Measurements from ENCODE around the gene GALM. TPM values are rescaled to one million over a fixed set of nuclear protein-coding genes. Genes with fewer than 3 reads are reported as not detected.
"Not testable (repeated sequence)": the region's sequence is repeated elsewhere in the genome, so short reads cannot be mapped to it uniquely, and the experiment has no call there.

Gene GALM
- total RNA-seq, 2 donors from 2014 or later, result 16.1 to 45.0 TPM

DNA sequence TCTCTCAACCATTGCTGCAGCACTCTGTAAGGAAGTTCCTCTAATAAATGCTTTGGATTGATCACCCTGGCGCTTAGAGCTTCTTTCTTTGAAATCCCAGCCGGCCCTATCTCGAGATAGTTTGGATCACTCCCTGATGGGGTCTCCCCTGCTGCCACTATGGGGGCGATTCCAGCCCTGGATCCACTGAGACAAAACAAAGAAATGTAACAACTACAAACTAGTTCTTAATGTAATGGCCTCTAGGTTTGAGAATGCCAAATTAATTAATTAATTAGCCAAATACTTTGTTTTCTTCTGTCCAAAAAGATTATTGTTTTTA, 70.0 kb downstream of the GALM start:
- Mint-ChIP-seq H3K36me3 (peaks cover 13 to 23% of the 10 kb centered on the region in 2 donors), H3K9me3 (no peaks in the 10 kb centered on the region), H3K27ac (peak overlapping the region; percentile 45 to 79)
- ATAC-seq, result no peak
- DNase-seq (ENCODE audit: low spot score in 2 of 2), result no peak

DNA sequence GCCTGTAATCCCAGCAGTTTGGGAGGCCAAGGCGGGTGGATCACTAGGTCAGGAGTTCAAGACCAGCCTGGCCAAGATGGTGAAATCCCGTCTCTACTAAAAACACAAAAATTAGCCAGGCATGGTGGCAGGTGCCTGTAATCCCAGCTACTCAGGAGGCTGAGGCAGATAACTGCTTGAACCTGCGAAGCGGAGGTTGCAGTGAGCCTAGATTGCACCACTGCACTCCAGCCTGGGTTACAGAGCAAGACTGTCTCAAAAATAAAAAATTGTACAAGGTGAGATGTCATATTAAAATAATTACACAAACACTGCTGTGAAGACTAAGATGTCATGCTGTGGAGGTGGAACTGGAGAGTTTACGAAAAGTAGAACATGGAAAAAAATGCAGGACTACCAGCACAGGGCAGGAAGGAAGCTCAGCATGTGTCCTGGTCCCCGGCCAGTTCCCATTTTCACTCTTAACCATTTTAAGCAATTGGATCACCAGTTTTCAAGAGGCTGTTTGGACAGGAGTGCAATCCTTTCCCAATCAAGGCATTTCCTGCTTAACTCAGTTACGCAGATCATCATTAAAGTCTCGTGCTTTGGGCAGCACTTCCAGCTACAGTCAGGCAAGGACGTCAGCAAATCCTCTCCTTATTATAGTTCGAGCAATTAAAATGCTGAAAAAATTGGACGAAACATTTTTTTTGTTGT, 71.2 kb downstream of the GALM start:
- H3K27ac Mint-ChIP-seq, result peak overlapping the region; percentile 45 to 47
- H3K9me3 Mint-ChIP-seq, ATAC-seq: not testable (repeated sequence)
- H3K36me3 Mint-ChIP-seq, result peaks cover 13 to 23% of the 10 kb centered on the region in 2 donors
- peak in 1 of 2 donors; percentile 26 for DNase-seq (ENCODE audit: low spot score in 2 of 2)

DNA sequence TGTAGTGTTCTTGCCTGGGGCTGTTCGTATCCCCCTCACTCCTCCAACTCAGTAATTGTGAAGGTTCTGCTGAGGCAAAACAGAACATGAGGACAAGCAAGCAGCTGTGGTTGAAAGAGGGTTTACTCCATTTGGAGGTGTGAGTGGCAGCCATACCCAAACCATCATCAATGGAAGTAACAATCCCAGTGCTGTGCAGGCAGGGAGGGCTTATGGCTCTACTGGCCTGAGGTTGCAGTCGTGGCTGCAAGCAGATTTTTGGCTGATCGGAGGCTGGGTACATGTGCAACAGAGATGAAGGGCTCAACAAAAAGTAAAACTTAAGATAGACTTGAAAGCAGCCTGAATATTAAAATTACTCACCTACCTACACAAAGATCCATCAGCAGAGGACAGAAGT, 72.0 kb downstream of the GALM start:
- Mint-ChIP-seq H3K9me3 (no peaks in the 10 kb centered on the region), H3K36me3 (peaks cover 13 to 23% of the 10 kb centered on the region in 2 donors), H3K27ac (peak overlapping the region; percentile 65 to 84)
- ATAC-seq, result peak in 1 of 2 donors; percentile 2
- no peak for DNase-seq (ENCODE audit: low spot score in 2 of 2)

DNA sequence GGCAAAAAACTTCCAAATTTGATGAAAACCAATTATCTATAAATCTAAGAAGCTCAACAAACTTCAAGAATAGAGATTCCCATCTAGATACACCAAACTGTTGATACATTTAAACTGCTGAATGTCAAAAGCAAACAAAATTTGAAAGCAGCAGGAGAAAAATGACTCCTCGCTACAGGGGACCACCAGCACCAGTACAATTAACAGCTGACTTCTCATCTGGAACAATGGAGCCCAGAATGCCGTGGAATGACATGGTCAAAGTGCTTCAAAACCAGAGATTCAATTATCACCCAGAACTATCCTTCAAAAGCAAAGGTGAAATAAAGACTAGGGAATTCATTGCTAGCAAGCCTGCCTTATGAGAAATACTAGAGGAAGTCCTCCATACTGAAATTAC, 73.6 kb downstream of the GALM start:
- Mint-ChIP-seq H3K27ac (peak overlapping the region; percentile 65 to 93), H3K36me3 (peaks cover 13 to 36% of the 10 kb centered on the region in 2 donors), H3K9me3 (no peaks in the 10 kb centered on the region)
- ATAC-seq (no peak), DNase-seq (ENCODE audit: low spot score in 2 of 2) (no peak)

DNA sequence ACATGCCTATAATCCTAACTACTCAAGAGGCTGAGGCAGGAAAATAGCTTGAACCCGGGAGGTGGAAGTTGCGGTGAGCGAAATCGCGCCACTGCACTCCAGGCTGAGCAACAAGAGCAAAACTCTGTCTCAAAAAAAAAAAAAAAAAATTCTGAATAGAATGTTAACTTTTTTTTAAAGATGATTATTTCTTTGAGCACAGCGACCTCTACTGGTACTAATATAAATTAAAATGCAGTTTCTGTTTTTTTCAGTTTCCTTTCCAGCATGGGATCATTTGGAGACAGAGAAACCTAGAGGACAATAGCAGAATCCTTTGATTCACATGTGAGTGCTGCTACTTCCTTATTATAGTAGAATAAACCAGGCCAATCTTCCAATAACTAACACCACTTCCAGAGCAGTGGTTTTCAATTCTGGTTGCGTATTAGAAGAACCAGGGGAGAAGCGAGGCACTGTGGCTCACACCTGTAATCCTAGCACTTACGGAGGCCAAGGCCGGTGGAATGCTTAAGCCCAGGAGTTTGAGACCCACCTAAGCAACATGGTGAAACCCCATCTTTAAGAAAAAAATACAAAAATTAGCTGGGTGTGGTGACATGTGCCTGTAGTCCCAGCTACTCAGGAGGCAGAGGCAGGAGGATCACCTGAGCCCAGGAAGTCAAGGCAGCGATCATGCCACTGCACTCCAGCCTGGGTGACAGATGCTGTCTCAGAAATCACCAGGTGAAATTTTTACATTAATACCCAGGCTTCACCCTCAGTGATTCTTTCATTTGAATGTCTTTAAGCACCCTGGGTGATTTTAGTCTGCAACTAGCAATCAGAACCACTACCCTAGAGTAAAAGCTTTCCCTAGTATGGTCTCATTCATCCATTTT, 75.2 kb downstream of the GALM start:
- Mint-ChIP-seq H3K36me3 (peaks cover 22 to 46% of the 10 kb centered on the region in 2 donors), H3K9me3 (no peaks in the 10 kb centered on the region), H3K27ac (peak overlapping the region in 1 of 2 donors; percentile 95)
- DNase-seq (ENCODE audit: low spot score in 2 of 2) (no peak), ATAC-seq (peak in 1 of 2 donors; percentile 10)

DNA sequence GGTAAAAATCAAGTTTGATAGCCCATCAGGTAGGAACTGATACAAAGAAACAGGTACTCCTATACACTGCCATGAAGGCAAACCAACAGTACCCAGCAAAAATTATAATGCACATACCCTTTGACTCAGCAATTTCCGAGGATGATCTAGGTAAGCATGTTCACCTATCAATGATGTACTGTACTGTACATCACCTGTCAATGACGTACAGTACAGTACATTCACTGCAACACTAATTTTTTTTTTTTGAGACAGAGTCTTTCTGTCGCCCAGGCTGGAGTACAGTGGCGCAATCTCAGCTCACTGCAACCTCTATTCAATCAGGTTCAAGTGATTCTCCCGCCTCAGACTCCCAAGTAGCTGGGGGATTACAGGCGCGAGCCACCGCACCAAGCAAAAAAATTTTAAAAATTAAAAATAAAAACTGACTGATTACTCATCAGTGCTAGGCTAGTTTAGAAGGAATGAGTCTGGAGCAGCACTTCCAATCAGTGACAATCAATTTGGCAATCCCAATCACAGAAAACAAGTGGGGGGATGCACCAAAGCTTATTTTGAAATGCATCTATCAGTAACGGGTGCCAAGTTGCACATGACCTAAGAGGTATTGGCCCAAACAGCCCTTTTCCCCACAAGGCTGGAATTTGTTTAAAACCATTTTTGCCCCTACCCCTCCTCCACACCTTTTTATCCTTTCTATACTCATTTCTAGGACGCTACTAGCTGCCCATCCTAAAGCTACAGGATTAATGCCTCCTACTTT, 77.1 kb downstream of the GALM start:
- peak; percentile 16 to 30 for ATAC-seq
- Mint-ChIP-seq H3K9me3 (no peaks in the 10 kb centered on the region), H3K36me3 (peaks cover 40 to 61% of the 10 kb centered on the region in 2 donors), H3K27ac (peak overlapping the region; percentile 64 to 95)
- DNase-seq (ENCODE audit: low spot score in 2 of 2), result no peak

DNA sequence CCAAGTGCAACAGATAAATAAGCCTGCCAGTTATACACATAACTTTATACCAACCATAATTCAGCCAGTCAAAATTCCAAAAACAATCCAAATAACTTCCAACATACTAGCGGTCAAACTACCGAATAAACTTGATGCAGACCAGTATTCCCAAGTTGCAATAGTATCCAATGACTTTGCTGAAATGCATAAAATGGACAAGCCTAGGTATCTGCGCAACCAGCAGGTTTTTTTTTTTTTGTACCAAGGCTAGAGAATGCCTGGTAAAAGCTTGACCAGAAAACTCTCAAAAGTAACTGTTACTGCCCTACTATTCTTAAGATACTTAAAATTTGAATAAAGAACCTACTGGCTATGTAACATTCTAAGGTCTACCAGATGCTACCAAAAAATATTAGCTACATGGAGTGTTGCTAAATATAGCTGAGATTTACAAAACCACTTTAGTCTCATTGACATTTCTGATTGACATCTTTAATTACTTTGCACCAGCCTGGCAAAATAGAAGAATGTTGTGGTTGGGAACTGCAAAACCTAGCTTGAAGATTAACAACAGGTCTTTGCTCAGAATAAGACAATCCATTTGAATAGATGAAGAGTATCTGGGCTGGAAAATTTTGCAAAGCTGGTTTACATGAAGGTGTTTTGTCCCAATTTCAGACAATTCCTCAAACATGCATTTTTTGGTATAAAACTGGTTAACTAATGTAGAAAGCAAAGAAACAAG, 77.9 kb downstream of the GALM start:
- DNase-seq (ENCODE audit: low spot score in 2 of 2) (no peak), ATAC-seq (no peak)
- peaks cover 44 to 61% of the 10 kb centered on the region in 2 donors for H3K36me3 Mint-ChIP-seq
- H3K9me3 Mint-ChIP-seq, result no peaks in the 10 kb centered on the region
- H3K27ac Mint-ChIP-seq, result peak overlapping the region in 1 of 2 donors; percentile 74

DNA sequence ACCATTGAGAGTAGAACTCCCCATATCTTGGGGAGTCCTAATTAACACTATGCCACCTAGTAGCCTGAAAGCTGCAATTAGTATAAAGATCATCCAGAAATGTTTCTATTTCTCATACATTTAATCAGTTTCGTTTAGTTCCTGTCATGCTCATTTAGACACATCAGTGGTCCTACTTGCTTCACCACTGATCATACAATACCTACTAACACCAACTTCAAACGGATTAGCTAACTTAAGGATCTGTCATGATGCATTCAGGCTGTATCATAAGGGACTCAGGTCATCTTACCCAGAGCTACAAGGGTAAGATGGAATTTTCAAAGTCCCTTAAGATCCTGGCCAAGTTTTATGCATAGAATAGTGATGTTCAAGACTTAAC, 78.5 kb downstream of the GALM start:
- peaks cover 44 to 61% of the 10 kb centered on the region in 2 donors for H3K36me3 Mint-ChIP-seq
- no peaks in the 10 kb centered on the region for H3K9me3 Mint-ChIP-seq
- ATAC-seq (peak in 1 of 2 donors; percentile 3), DNase-seq (ENCODE audit: low spot score in 2 of 2) (no peak)
- H3K27ac Mint-ChIP-seq, result peak overlapping the region in 1 of 2 donors; percentile 74

DNA sequence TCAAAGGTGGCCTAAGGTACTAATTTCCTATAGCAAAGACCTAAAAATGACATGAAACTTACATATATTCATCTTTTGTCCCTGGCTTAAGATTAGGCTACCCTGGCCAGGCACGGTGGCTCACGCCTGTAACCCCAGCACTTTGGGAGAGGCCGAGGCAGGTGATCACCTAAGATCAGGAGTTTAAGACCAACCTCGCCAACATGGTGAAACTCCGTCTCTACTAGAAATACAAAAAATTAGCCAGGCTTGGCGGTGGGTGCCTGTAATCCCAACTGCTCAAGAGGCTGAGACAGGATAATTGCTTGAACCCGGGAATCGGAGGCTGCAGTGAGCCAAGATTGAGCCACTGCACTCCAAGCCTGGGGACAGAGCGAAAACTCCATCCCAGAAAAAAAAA, 79.4 kb downstream of the GALM start:
- H3K36me3 Mint-ChIP-seq, result peaks cover 50 to 65% of the 10 kb centered on the region in 2 donors
- ATAC-seq (no peak), DNase-seq (ENCODE audit: low spot score in 2 of 2) (no peak)
- H3K27ac Mint-ChIP-seq, result peak overlapping the region; percentile 92 to 98
- H3K9me3 Mint-ChIP-seq, result no peaks in the 10 kb centered on the region

DNA sequence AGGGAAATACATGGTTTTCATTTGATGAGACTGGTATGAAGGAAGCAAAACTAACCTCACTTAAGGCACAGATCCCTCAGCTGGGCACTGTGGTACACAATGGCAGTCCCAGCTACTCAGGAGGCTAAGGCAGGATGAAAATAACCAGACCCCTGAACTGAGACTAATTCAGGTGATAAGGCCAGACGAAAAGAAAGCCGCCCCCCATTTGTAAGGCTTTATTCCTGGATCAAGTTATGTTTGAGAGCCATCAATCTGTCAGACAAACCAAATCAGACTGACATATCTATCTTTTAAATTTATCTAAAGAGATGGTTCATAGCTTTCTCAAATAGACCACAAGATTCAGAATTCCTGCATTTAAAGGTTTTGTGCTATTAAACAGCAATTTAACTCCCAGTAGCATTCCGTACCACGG, 81.1 kb downstream of the GALM start:
- peaks cover 61 to 76% of the 10 kb centered on the region in 2 donors for H3K36me3 Mint-ChIP-seq
- DNase-seq (ENCODE audit: low spot score in 2 of 2), result no peak
- no peaks in the 10 kb centered on the region for H3K9me3 Mint-ChIP-seq
- ATAC-seq, result no peak
- H3K27ac Mint-ChIP-seq, result peak overlapping the region; percentile 98 to 100

DNA sequence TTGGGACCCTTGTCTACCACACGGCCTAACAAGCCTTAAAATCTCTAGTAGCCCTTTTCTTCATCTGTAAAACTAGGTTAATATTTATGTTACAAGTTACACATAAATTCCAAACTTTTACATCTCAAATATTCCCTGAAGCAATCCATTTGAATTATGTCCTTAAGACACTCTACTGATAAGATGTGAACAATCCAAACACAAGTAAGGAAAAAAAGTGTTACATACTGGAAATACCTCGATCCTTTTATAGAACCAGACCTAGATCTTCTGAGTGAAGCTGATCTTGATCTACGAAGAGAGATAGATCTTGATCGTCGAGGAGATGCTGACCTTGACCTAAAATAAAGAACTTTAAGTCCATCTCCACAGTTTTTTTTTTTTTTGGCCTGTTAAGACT, 81.9 kb downstream of the GALM start:
- no peaks in the 10 kb centered on the region for H3K9me3 Mint-ChIP-seq
- peak overlapping the region; percentile 98 to 100 for H3K27ac Mint-ChIP-seq
- DNase-seq (ENCODE audit: low spot score in 2 of 2), result no peak
- H3K36me3 Mint-ChIP-seq, result peaks cover 61 to 76% of the 10 kb centered on the region in 2 donors
- ATAC-seq, result no peak

DNA sequence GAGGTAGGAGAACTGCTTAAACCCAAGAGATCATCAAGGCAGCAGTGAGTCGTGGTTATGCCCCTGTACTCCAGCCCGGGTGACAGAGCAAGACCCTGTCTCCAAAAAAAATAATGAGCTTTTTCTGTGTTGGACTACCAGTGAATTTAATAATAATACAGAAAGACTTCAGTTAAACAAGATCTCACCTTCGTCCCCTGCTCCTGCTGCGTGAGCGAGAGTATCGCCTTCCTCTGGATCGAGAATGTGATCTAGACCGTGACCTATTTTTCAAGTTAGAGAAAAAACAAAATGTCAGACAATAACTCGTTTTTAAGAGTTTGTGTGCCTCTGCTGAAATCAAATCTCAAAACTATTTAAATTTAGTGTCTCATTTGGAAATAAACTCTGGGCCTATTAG, 82.5 kb downstream of the GALM start:
- Mint-ChIP-seq H3K36me3 (peaks cover 61 to 74% of the 10 kb centered on the region in 2 donors), H3K27ac (peak overlapping the region; percentile 98 to 100), H3K9me3 (no peaks in the 10 kb centered on the region)
- ATAC-seq (no peak), DNase-seq (ENCODE audit: low spot score in 2 of 2) (no peak)

DNA sequence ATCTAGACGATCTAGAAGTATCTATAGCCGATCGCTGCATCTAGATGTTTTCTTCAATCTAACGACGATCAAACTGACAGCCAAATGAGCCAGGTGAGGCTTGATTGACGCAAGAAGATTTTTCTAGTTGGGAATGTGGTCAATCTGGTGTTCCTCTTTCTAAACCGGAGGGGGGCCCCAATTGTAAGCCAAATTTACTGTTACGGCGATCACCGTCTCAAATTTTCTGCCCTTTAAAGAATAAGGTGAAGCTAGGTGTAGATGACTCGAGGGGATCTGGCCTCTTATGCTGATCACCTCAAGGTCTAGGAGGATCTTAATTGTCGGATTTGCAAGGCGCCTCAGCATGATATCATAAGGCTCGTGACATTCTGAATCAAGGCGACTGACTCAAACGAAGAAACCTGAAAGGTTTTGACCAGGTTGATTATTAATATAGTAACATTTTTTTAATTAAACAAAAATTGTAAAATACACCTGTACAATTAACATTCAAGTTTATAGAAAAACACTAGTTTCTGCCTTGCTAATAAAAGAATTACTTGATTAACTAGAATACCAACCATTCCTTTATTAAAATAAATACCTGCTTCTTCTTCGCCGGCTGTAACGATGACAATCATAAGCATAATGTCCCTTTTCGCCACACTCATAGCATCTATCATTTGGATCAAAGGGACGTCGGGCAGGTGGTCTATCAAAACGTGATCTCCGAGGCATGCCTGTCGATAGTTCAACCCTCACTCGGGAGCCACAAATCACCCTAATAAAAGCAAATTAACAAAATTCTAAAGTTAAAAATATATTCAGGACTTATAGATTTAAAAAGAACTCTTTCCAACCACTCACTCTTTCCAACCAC, 83.3 kb downstream of the GALM start:
- H3K27ac Mint-ChIP-seq, result peak overlapping the region; percentile 98 to 100
- H3K36me3 Mint-ChIP-seq, result peaks cover 61 to 66% of the 10 kb centered on the region in 2 donors
- H3K9me3 Mint-ChIP-seq, result no peaks in the 10 kb centered on the region
- ATAC-seq, result no peak
- DNase-seq (ENCODE audit: low spot score in 2 of 2), result no peak

DNA sequence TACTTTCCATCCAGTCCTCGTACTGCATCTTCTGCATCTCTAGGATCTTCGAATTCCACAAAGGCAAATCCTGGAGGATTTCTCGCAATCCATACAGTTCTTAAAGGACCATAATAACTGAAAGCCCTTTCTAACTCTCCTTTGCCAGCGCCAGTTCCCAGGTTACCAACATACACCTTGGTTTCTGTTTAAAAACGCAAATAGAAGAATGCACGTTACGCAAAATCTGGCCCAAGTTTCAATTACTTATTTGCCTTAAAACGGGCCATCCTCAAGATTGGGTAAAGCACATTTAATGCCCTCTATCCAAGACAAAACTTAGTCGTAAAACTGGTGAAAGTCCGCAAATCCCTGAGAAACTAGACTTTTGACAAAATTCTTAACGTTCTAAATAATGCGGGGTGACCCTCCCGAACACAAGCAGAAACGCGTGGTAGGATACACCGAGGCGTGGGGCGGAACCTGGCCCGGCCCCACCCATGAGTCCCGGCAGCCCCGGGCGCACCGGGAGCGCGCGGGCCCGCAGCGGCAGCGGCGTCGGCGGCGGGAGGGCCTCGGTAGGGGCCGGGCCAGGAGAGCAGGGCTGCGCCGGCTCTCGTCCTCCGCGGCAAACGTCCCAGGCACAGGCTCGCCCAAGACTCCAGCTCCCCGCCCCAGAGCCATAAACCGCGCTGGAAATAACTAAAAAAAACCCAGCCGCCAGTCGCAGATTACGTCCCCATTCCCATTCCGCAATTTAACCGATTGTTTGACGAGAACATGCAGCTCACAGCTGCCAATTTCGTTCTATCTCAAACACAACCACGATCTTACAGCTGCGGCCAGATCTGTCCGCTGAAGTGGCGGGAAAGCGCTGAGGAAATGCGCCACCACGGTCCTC, 84.3 kb downstream of the GALM start:
- Mint-ChIP-seq H3K27ac (peak overlapping the region; percentile 98 to 100), H3K36me3 (peaks cover 58 to 61% of the 10 kb centered on the region in 2 donors), H3K9me3 (no peaks in the 10 kb centered on the region)
- DNase-seq (ENCODE audit: low spot score in 2 of 2), result peak in 1 of 2 donors; percentile 59
- peak; percentile 9 to 16 for ATAC-seq
